Endothelial cell (in vitro differentiated cells): Measurements from ENCODE around the gene PNPLA8. TPM values are rescaled to one million over a fixed set of nuclear protein-coding genes. Genes with fewer than 3 reads are reported as not detected.

Experiments used
- DNase-seq: peaks from one replicate; pipeline ENCODE4 v3.0.0; 2021; ENCODE audit warnings: low spot score
- H3K27ac Mint-ChIP-seq: one replicate; pipeline ENCODE4 v1.8.0; 2021; ENCODE audit warnings: mixed read lengths, inconsistent platforms; ENCODE audit not compliant: unreplicated experiment
- H3K27me3 Mint-ChIP-seq: one replicate; pipeline ENCODE4 v1.8.0; 2021; ENCODE audit warnings: mild to moderate bottlenecking, moderate library complexity, mixed read lengths, inconsistent platforms; ENCODE audit not compliant: unreplicated experiment
- H3K36me3 Mint-ChIP-seq: one replicate; pipeline ENCODE4 v1.8.0; 2021; ENCODE audit warnings: mild to moderate bottlenecking, low read depth, mixed read lengths, inconsistent platforms; ENCODE audit not compliant: unreplicated experiment
- H3K4me1 Mint-ChIP-seq: one replicate; pipeline ENCODE4 v1.8.0; 2021; ENCODE audit warnings: mild to moderate bottlenecking, mixed read lengths, inconsistent platforms; ENCODE audit not compliant: unreplicated experiment
- H3K4me3 Mint-ChIP-seq: one replicate; pipeline ENCODE4 v1.8.0; 2021; ENCODE audit warnings: mild to moderate bottlenecking, mixed read lengths, inconsistent platforms; ENCODE audit not compliant: unreplicated experiment
- H3K9me3 Mint-ChIP-seq: one replicate; pipeline ENCODE4 v1.8.0; 2021; ENCODE audit warnings: mixed read lengths, inconsistent platforms; ENCODE audit not compliant: unreplicated experiment
- CTCF ChIP-seq: fragments of 200-600 bp; sonication (generic); IDR thresholded peaks from one replicate; pipeline ENCODE4 v1.5.0; 2021; ENCODE audit warnings: antibody characterized with exemption; ENCODE audit not compliant: unreplicated experiment
- total RNA-seq: library from RNA; stranded (reverse); fragmentation: NEBNext Ultra II Directional; extraction: Animal tissue kit (Norgen Biotek cat#: 25700); gene quantifications from one replicate; pipeline ENCODE4 v1.2.1, GENCODE V29; 2021; ENCODE audit not compliant: unreplicated experiment

PNPLA8 gene
- total RNA-seq, 1 donor from 2014 or later = 15.6 TPM

GRCh38 chr7:108487646-108488045 is 38.3 kb downstream of the PNPLA8 start:
- no peak overlapping the region for H3K4me3 Mint-ChIP-seq
- DNase-seq = no peak
- H3K9me3 Mint-ChIP-seq = no peaks in the 10 kb centered on the region
- H3K4me1 Mint-ChIP-seq = peaks cover 10% of the 10 kb centered on the region
- H3K27me3 Mint-ChIP-seq = no peaks in the 10 kb centered on the region
- TF ChIP-seq CTCF = no peak
- no peak overlapping the region for H3K27ac Mint-ChIP-seq
- no peaks in the 10 kb centered on the region for H3K36me3 Mint-ChIP-seq

GRCh38 chr7:108486291-108486966 is 39.5 kb downstream of the PNPLA8 start:
- no peak for TF ChIP-seq CTCF
- Mint-ChIP-seq H3K4me1 (peaks cover 10% of the 10 kb centered on the region), H3K36me3 (no peaks in the 10 kb centered on the region), H3K9me3 (no peaks in the 10 kb centered on the region), H3K27ac (no peak overlapping the region), H3K4me3 (no peak overlapping the region), H3K27me3 (no peaks in the 10 kb centered on the region)
- DNase-seq = no peak

- Mint-ChIP-seq H3K4me3 (no peak overlapping the region), H3K9me3 (no peaks in the 10 kb centered on the region), H3K27me3 (no peaks in the 10 kb centered on the region), H3K36me3 (no peaks in the 10 kb centered on the region), H3K4me1 (peaks cover 5% of the 10 kb centered on the region), H3K27ac (no peak overlapping the region)
- TF ChIP-seq CTCF = no peak
- DNase-seq = no peak
Measured at GRCh38 chr7:108484137-108484536, 41.8 kb downstream of the PNPLA8 start.

GRCh38 chr7:108480311-108480710 is 45.6 kb downstream of the PNPLA8 start:
- no peak for DNase-seq
- no peaks in the 10 kb centered on the region for H3K27me3 Mint-ChIP-seq
- peaks cover 4% of the 10 kb centered on the region for H3K4me1 Mint-ChIP-seq
- H3K27ac Mint-ChIP-seq = no peak overlapping the region
- peaks cover 12% of the 10 kb centered on the region for H3K36me3 Mint-ChIP-seq
- no peak for TF ChIP-seq CTCF
- no peak overlapping the region for H3K4me3 Mint-ChIP-seq
- H3K9me3 Mint-ChIP-seq = no peaks in the 10 kb centered on the region

- H3K4me3 Mint-ChIP-seq = no peak overlapping the region
- no peaks in the 10 kb centered on the region for H3K27me3 Mint-ChIP-seq
- H3K36me3 Mint-ChIP-seq = peaks cover 12% of the 10 kb centered on the region
- no peaks in the 10 kb centered on the region for H3K9me3 Mint-ChIP-seq
- no peak for TF ChIP-seq CTCF
- no peak for DNase-seq
- peaks cover 4% of the 10 kb centered on the region for H3K4me1 Mint-ChIP-seq
- no peak overlapping the region for H3K27ac Mint-ChIP-seq
Measured at GRCh38 chr7:108479751-108480150, 46.2 kb downstream of the PNPLA8 start.
